HCT116 (cell line): ENCODE data around the gene NXT1. TPM values are rescaled to one million over a fixed set of nuclear protein-coding genes. Genes with fewer than 3 reads are reported as not detected.

ENCODE experiments used
- ATAC-seq: fragments of 200-7000 bp; cut with Tn5 transposase; 2 replicates; pipeline ENCODE4 v1.9.1; 2020; ENCODE audit warnings: mild to moderate bottlenecking, moderate library complexity
- BruUV-seq: library from RNA; stranded (reverse); fragments of 400-500 nt; replicated peaks from 2 replicates; lab custom pipeline; 2021; lab: Mats Ljungman, UMichigan
- CTCF ChIA-PET: fragments of 300-600 bp; sonication (Branson Sonifier 250); formaldehyde crosslinking; loops from one replicate; lab custom pipeline; 2021; ENCODE audit warnings: antibody characterized with exemption; lab: Charles Lee
- POLR2A ChIA-PET: fragments of 300-600, 350-600 bp; sonication (Branson Sonifier 250); formaldehyde crosslinking; loops from one replicate; lab custom pipeline; 2021; ENCODE audit warnings: antibody characterized with exemption; lab: Charles Lee
- RAD21 ChIA-PET, 2 experiments: fragments of 300-600 bp; sonication (Branson Sonifier 250); formaldehyde crosslinking; loops; one replicate each; lab custom pipeline; 2023; ENCODE audit warnings: low total read pairs in 2 of 2; ENCODE audit not compliant: uncharacterized antibody in 2 of 2, unreplicated experiment in 2 of 2, low non-redundant PET in 1 of 2; lab: Charles Lee
- DNase-seq: peaks from one replicate; pipeline ENCODE4 v3.0.0-alpha.2; 2010; ENCODE audit warnings: low read depth, low spot score
- H2AFZ ChIP-seq: fragments of 200-600 bp; shearing (Covaris generic), sonication (generic); 2 replicates; pipeline ENCODE4 v1.6.1; 2017; ENCODE audit warnings: low read depth, mixed run types, mixed read lengths, antibody characterized with exemption, low read length; ENCODE audit not compliant: poor library complexity, severe bottlenecking
- H3K27ac ChIP-seq: 2 replicates; pipeline ENCODE4 v1.5.1; 2012; ENCODE audit warnings: low read depth, low read length
- H3K27me3 ChIP-seq: fragments of 200-600 bp; sonication (generic); 2 replicates; pipeline ENCODE4 v1.6.1; 2016; ENCODE audit warnings: mixed run types, low read length, mixed read lengths; ENCODE audit not compliant: insufficient read depth
- H3K36me3 ChIP-seq, 2 experiments: fragments of 200-500 bp in 1 of 2; fragments of 200-600 bp in 1 of 2; sonication (Bioruptor generic) in 1 of 2; sonication (generic) in 1 of 2; 2 replicates each; pipeline versions ENCODE4 v1.5.1 to v1.6.1; 2014 to 2016; ENCODE audit warnings: low read length in 2 of 2, inconsistent platforms in 1 of 2, mixed read lengths in 1 of 2, mixed run types in 1 of 2; ENCODE audit not compliant: insufficient read depth in 2 of 2, control insufficient read depth in 1 of 2
- H3K4me1 ChIP-seq, 2 experiments: fragments of 200-600 bp in 1 of 2; sonication (generic) in 1 of 2; 2 replicates each; pipeline versions ENCODE4 v1.5.1 to v1.6.1; 2012 to 2017; ENCODE audit warnings: low read length in 2 of 2, inconsistent platforms in 1 of 2, mild to moderate bottlenecking in 1 of 2, mixed read lengths in 1 of 2, mixed run types in 1 of 2, moderate library complexity in 1 of 2; ENCODE audit not compliant: insufficient read depth in 2 of 2, control insufficient read depth in 1 of 2
- H3K4me2 ChIP-seq: fragments of 200-600 bp; sonication (generic); 2 replicates; pipeline ENCODE4 v1.6.1; 2017; ENCODE audit warnings: mixed run types, low read length, mixed read lengths
- H3K4me3 ChIP-seq, 2 experiments: fragments of 200-600 bp in 1 of 2; sonication (generic) in 1 of 2; replicated peaks in 1 of 2; 2 replicates each; pipeline ENCODE4 v1.5.1; 2011 to 2016; ENCODE audit warnings: low read length in 2 of 2, control low read depth in 1 of 2, low read depth in 1 of 2, mild to moderate bottlenecking in 1 of 2, mixed read lengths in 1 of 2, mixed run types in 1 of 2
- H3K79me2 ChIP-seq: fragments of 200-600 bp; sonication (generic); 2 replicates; pipeline ENCODE4 v1.6.1; 2017; ENCODE audit warnings: mild to moderate bottlenecking, mixed run types, low read length, moderate library complexity, mixed read lengths; ENCODE audit not compliant: insufficient read depth
- H3K9ac ChIP-seq: fragments of 200-600 bp; sonication (generic); 2 replicates; pipeline ENCODE4 v1.6.1; 2016; ENCODE audit warnings: low read length, mixed read lengths
- H3K9me2 ChIP-seq: fragments of 200-600 bp; sonication (generic), shearing (Covaris generic); 2 replicates; pipeline ENCODE4 v1.6.1; 2017; ENCODE audit warnings: mixed run types, mild to moderate bottlenecking, moderate library complexity; ENCODE audit not compliant: insufficient read depth
- H3K9me3 ChIP-seq, 2 experiments: fragments of 200-500 bp in 1 of 2; fragments of 200-600 bp in 1 of 2; sonication (Bioruptor generic) in 1 of 2; sonication (generic) in 1 of 2; 2 replicates each; pipeline ENCODE4 v1.6.1; 2014 to 2017; ENCODE audit warnings: low read length in 2 of 2, mixed read lengths in 2 of 2, inconsistent platforms in 1 of 2, low read depth in 1 of 2, mild to moderate bottlenecking in 1 of 2, mixed run types in 1 of 2, moderate library complexity in 1 of 2; ENCODE audit not compliant: control insufficient read depth in 1 of 2, insufficient read depth in 1 of 2
- H4K20me1 ChIP-seq: fragments of 200-600 bp; sonication (generic), shearing (Covaris generic); 2 replicates; pipeline ENCODE4 v1.6.1; 2017; ENCODE audit warnings: mixed run types, mild to moderate bottlenecking, moderate library complexity; ENCODE audit not compliant: insufficient read depth
- ATF3 ChIP-seq: IDR thresholded peaks from 2 replicates; pipeline ENCODE4 v1.6.1; 2012
- CBX3 ChIP-seq: IDR thresholded peaks from 2 replicates; pipeline ENCODE4 v1.6.1; 2012; ENCODE audit warnings: low read depth
- CEBPB ChIP-seq: IDR thresholded peaks from 2 replicates; pipeline ENCODE4 v1.6.1; 2012; ENCODE audit warnings: low read depth
- CTCF ChIP-seq, 3 experiments: fragments of 200-600 bp in 1 of 3; sonication (generic) in 1 of 3; IDR thresholded peaks in 2 of 3; conservative IDR thresholded peaks in 1 of 3; 2 replicates each; pipeline ENCODE4 v1.5.1; 2012 to 2017; ENCODE audit warnings: low read depth in 2 of 3, low read length in 2 of 3, antibody characterized with exemption in 1 of 3, borderline replicate concordance in 1 of 3, control low read depth in 1 of 3, mild to moderate bottlenecking in 1 of 3, mixed read lengths in 1 of 3, mixed run types in 1 of 3, moderate library complexity in 1 of 3; ENCODE audit not compliant: insufficient read depth in 1 of 3
- ELF1 ChIP-seq: IDR thresholded peaks from 2 replicates; pipeline ENCODE4 v1.6.1; 2012; ENCODE audit warnings: low read depth, borderline replicate concordance
- JUND ChIP-seq: IDR thresholded peaks from 2 replicates; pipeline ENCODE4 v1.6.1; 2012
- MAX ChIP-seq: IDR thresholded peaks from 2 replicates; pipeline ENCODE4 v1.6.1; 2012
- POLR2A ChIP-seq: IDR thresholded peaks from 2 replicates; pipeline ENCODE4 v1.7.0; 2011; ENCODE audit warnings: borderline replicate concordance; ENCODE audit not compliant: insufficient read depth, insufficient read length; ENCODE audit errors: extremely low read depth
- REST ChIP-seq: IDR thresholded peaks from 2 replicates; pipeline ENCODE4 v1.6.1; 2012; ENCODE audit warnings: low read depth
- SRF ChIP-seq: IDR thresholded peaks from 2 replicates; pipeline ENCODE4 v1.6.1; 2012; ENCODE audit warnings: low read depth
- TCF7L2 ChIP-seq: IDR thresholded peaks from 2 replicates; pipeline ENCODE4 v1.7.0; 2011; ENCODE audit warnings: borderline replicate concordance, inconsistent platforms; ENCODE audit not compliant: insufficient read depth, insufficient read length; ENCODE audit errors: extremely low read depth
- YY1 ChIP-seq: IDR thresholded peaks from 2 replicates; pipeline ENCODE4 v1.6.1; 2011; ENCODE audit warnings: low read length, low read depth, moderate library complexity, mild to moderate bottlenecking; ENCODE audit not compliant: insufficient replicate concordance; ENCODE audit errors: extremely low read depth
- intact Hi-C: fragments of 100-400 bp; cut with micrococcal nuclease; formaldehyde crosslinking; loops from 2 replicates; pipeline ENCODE4 v1.10.0; 2022
- total RNA-seq: library from RNA; stranded (reverse); gene quantifications from one replicate; pipeline ENCODE4 v1.2.1, GENCODE V29; 2021; ENCODE audit not compliant: unreplicated experiment

The NXT1 gene
- total RNA-seq, 1 experiment from 2014 or later, result 29.9 TPM

- Histone ChIP-seq H3K4me3 (no peak overlapping the region), H3K4me1 (peaks cover 0 to 5% of the 10 kb centered on the region in 2 experiments; a peak in 1 of 4 replicates), H4K20me1 (no peaks in the 10 kb centered on the region; the same call in 1 of the 2 replicates), H3K36me3 (peaks cover 31 to 46% of the 10 kb centered on the region in 2 experiments; a peak in 3 of 4 replicates), H3K9me3 (no peaks in the 10 kb centered on the region), H3K27me3 (no peaks in the 10 kb centered on the region), H3K79me2 (peaks cover 26% of the 10 kb centered on the region), H2AFZ (no peak overlapping the region), H3K9me2 (no peaks in the 10 kb centered on the region), H3K27ac (no peak overlapping the region)
- RAD21 ChIA-PET, result no interaction called here
- CTCF ChIA-PET, result no interaction called here
- DNase-seq (no peak), ATAC-seq (no peak)
- BruUV-seq, result no TSS peak
- TF ChIP-seq MAX (no peak), TCF7L2 (no peak), POLR2A (no peak), ELF1 (no peak), SRF (no peak), YY1 (no peak), JUND (no peak), CEBPB (no peak), CTCF (IDR thresholded peaks at IDR 0.05 in 2 of 3, conservative IDR thresholded peaks at IDR 0.05 in 1 of 3; ENCODE audit: borderline replicate concordance in 1 of 3, insufficient read depth in 1 of 3, low read depth in 2 of 3, low read length in 2 of 3) (no peak), ATF3 (no peak), CBX3 (no peak), REST (no peak)
- TF ChIP-seq, all 23 proteins: peak for 0
- intact Hi-C loops, result no loop called here
- no peak overlapping the region for H3K4me2 ChIP-seq
- POLR2A ChIA-PET, result no interaction called here
- no peak overlapping the region for H3K9ac ChIP-seq
Observed at GRCh38 chr20:23370873-23371272, 20.3 kb downstream of the NXT1 start.
